Kidney (tissue), 14 donors: Measurements from ENCODE around the gene LEMD2. TPM values are rescaled to one million over a fixed set of nuclear protein-coding genes. Genes with fewer than 3 reads are reported as not detected.

ENCODE experiments used
- DNase-seq, 5 donors: peaks; one replicate each; pipeline ENCODE4 v3.0.0-alpha.2; 2013 to 2020
- FAIRE-seq: peaks from 2 replicates; lab custom pipeline; 2012; peaks lifted over from hg19 to GRCh38; lab: Jason Lieb, UNC
- H3K27ac ChIP-seq, 2 donors: one replicate each; pipeline ENCODE4 v1.7.0; 2013; ENCODE audit warnings: low read depth in 2 of 2, low read length in 2 of 2, inconsistent platforms in 1 of 2
- H3K27me3 ChIP-seq: one replicate; pipeline ENCODE4 v1.7.1; 2013; ENCODE audit warnings: low read length, inconsistent platforms; ENCODE audit not compliant: control insufficient read depth, insufficient read depth
- H3K36me3 ChIP-seq, 3 donors: one replicate each; pipeline versions ENCODE4 v1.7.0 to v1.7.1; 2013; ENCODE audit warnings: low read length in 3 of 3, control low read depth in 1 of 3, inconsistent platforms in 1 of 3; ENCODE audit not compliant: insufficient read depth in 3 of 3, control insufficient read depth in 2 of 3
- H3K4me1 ChIP-seq, 3 donors: one replicate each; pipeline versions ENCODE4 v1.7.0 to v1.7.1; 2013; ENCODE audit warnings: low read length in 3 of 3, inconsistent platforms in 1 of 3, low read depth in 1 of 3; ENCODE audit not compliant: control insufficient read depth in 2 of 3, insufficient read depth in 2 of 3
- H3K4me3 ChIP-seq, 3 donors: one replicate each; pipeline versions ENCODE4 v1.7.0 to v1.8.1; 2013; ENCODE audit warnings: low read length in 3 of 3, control low read depth in 1 of 3, inconsistent platforms in 1 of 3
- H3K9ac ChIP-seq, 3 donors: one replicate each; pipeline versions ENCODE4 v1.7.0 to v1.7.1; 2013; ENCODE audit warnings: low read length in 3 of 3, control low read depth in 1 of 3, inconsistent platforms in 1 of 3
- H3K9me3 ChIP-seq, 3 donors: one replicate each; pipeline versions ENCODE4 v1.7.0 to v1.7.1; 2013; ENCODE audit warnings: low read length in 3 of 3, control low read depth in 1 of 3, inconsistent platforms in 1 of 3; ENCODE audit not compliant: control insufficient read depth in 2 of 3, insufficient read depth in 1 of 3
- intact Hi-C: fragments of 100-400 bp; cut with DNase I; formaldehyde crosslinking; loops from one replicate; pipeline ENCODE4 v1.11.1; 2022
- polyA plus RNA-seq: library from polyadenylated mRNA; stranded (reverse); fragments of 350-450 nt; fragmentation: Illumina TruSeq; extraction: RNeasy Lipid Tissue Mini Kit (QIAGEN cat#74804); gene quantifications from one replicate; pipeline ENCODE4 v1.2.3, GENCODE V29; 2014; ENCODE audit warnings: low read depth, low replicate concordance; ENCODE audit not compliant: insufficient read depth
- total RNA-seq: library from RNA; stranded (reverse); fragmentation: NEBNext Ultra II Directional; extraction: Animal tissue kit (Norgen Biotek cat#: 25700); gene quantifications from one replicate; pipeline ENCODE4 v1.2.1, GENCODE V29; 2021
- TF ChIP-seq, protein P1 (sequence below): IDR thresholded peaks from 3 replicates; pipeline ENCODE4 v1.5.1; 2012; ENCODE audit warnings: mild to moderate bottlenecking, moderate library complexity, borderline replicate concordance; ENCODE audit not compliant: insufficient read depth; ENCODE audit errors: extremely low read depth
- donor health status: control.
- donor health status: control.
- donor health status: control.
- donor health status: control.
- donor health status: control.
- donor health status: DM: yes; HTN: yes; CAD: no.
- donor health status: Normal renal cell carcinoma (clear cell type).

The LEMD2 gene
- total and polyA plus RNA-seq, 2 donors from 2014 or later, result 36.4 to 57.1 TPM

DNA sequence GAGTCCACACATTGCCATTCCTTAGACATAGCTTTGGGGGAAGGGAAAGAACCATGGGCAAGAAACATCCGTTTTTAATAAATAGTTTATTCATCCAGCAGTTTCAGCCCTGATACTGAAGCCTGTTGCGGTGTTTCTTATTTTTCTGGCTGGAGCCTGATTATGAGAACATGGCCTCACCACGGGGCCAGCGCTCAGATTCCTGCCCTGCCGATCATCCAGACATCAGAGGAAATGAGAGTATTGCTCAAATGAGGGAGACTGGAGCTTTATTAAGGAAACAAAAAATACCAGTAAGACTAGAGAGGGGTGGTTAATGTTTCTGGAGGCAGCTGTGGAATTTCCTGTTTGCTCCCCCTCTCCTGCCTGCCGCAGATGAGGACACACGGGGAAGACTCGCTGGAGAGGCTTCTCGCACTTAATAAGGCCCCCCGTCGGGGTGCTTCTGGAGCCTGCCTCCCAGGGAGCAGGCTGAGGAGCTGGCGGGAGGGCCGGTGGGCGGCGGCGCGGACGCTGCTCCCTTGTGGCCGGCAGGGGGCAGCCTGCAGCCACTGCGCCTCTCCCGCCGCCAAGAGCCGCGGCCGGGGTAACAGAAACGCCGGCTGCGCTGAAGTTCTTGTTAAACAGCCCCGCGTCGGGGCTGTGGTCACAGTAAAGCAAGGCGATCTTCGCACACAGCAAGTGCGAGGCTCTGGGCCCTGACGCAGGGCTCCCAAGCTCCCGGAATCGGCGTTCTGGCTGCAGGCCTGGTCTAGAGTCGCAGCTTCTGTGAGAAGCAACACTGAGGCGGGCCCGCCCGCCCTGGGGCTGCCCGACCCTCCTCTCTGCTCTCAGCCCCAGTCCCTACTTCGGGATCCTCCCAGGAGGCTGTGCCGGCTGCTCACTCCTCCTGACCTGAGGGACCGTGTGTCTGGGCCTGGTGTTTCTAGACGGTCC, 17.5 kb downstream of the LEMD2 start:
- TF ChIP-seq, protein P1, sequence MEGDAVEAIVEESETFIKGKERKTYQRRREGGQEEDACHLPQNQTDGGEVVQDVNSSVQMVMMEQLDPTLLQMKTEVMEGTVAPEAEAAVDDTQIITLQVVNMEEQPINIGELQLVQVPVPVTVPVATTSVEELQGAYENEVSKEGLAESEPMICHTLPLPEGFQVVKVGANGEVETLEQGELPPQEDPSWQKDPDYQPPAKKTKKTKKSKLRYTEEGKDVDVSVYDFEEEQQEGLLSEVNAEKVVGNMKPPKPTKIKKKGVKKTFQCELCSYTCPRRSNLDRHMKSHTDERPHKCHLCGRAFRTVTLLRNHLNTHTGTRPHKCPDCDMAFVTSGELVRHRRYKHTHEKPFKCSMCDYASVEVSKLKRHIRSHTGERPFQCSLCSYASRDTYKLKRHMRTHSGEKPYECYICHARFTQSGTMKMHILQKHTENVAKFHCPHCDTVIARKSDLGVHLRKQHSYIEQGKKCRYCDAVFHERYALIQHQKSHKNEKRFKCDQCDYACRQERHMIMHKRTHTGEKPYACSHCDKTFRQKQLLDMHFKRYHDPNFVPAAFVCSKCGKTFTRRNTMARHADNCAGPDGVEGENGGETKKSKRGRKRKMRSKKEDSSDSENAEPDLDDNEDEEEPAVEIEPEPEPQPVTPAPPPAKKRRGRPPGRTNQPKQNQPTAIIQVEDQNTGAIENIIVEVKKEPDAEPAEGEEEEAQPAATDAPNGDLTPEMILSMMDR, result peak; percentile 94
- Histone ChIP-seq H3K4me1 (peaks cover 0 to 11% (median 8%) of the 10 kb centered on the region in 3 donors), H3K27me3 (no peaks in the 10 kb centered on the region), H3K36me3 (peaks cover 9 to 38% (median 25%) of the 10 kb centered on the region in 3 donors), H3K27ac (peak overlapping the region; percentile 50 to 72), H3K9ac (peak overlapping the region in 1 of 3 donors; percentile 58), H3K9me3 (no peaks in the 10 kb centered on the region), H3K4me3 (no peak overlapping the region)
- no peak for FAIRE-seq
- peak; percentile 82 to 94 (median 90) for DNase-seq
- intact Hi-C loops, result no loop called here

DNA sequence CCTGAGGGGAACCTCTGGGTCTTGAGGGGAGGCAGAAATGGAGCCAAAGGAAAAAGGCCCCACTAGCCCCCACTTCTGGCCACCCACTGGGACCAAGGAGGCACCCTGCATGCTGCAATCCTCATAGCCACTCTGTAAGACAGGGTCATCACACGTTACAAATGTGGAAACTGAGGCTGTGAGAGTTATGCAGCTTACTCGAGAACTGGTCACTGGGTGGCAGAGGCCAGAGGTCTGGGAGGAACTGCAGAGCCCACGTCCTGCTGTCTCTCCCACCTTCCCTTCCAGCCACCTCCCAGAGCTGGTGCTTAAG, 18.1 kb downstream of the LEMD2 start:
- intact Hi-C loops, result no loop called here
- Histone ChIP-seq H3K9ac (peak overlapping the region in 1 of 3 donors; percentile 58), H3K4me1 (peaks cover 0 to 11% (median 8%) of the 10 kb centered on the region in 3 donors), H3K27me3 (no peaks in the 10 kb centered on the region), H3K27ac (peak overlapping the region; percentile 11 to 72), H3K9me3 (no peaks in the 10 kb centered on the region), H3K4me3 (no peak overlapping the region), H3K36me3 (peaks cover 6 to 32% (median 19%) of the 10 kb centered on the region in 3 donors)
- DNase-seq (no peak), FAIRE-seq (no peak)
- TF ChIP-seq, protein P1, result no peak

DNA sequence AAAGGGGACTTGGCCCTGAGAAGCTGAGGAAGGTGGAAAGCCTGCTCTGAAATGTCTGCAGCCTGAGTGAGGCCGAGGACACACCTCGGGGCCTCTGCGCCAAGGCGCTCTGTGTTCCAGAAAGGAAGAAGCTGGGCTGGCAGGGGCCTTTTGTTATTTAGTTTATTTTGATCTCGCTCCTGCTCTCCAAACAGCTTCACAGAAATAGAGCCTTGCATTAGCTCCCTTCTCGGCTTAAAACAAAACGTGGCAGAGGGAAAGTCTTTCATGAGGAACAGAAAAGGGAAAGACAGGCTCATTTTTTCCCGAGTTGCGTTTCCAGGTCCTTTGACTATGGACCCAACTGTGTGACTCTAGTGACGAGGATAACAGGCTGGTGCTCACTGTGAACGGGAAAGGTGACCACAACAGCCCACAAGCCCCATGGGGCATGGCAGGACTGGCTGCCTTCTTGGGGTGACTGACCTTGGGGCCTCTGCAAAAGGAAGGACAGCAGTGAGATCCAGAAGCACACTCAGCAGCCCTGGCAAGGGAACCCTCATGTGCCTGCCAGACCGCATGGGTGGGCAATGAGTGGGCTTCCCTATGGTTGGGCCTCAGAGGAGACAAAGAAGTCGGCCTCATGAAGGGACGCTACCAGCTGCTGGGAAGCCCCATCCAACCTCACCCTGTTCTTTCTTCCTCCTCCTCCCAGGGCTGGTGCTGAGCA, 18.7 kb downstream of the LEMD2 start:
- no peak overlapping the region for H3K9ac ChIP-seq
- intact Hi-C loops, result no loop called here
- no peak for DNase-seq

More for the DNA sequence above, 18.7 kb downstream of the LEMD2 start:
- H3K27ac ChIP-seq, result no peak overlapping the region
- H3K9me3 ChIP-seq, result no peaks in the 10 kb centered on the region
- no peak for FAIRE-seq
- TF ChIP-seq, protein P1, result no peak
- H3K4me3 ChIP-seq, result no peak overlapping the region
- peaks cover 6 to 26% (median 15%) of the 10 kb centered on the region in 3 donors for H3K36me3 ChIP-seq
- no peaks in the 10 kb centered on the region for H3K27me3 ChIP-seq
- H3K4me1 ChIP-seq, result peaks cover 0 to 11% (median 8%) of the 10 kb centered on the region in 3 donors
